Bronchial epithelial cell (primary cell): Measurements from ENCODE around the gene ARMCX4. TPM values are rescaled to one million over a fixed set of nuclear protein-coding genes. Genes with fewer than 3 reads are reported as not detected.
A peak's percentile ranks its signal among the peaks of the same experiment; 100 is the strongest.
"Not testable (repeated sequence)": the region's sequence is repeated elsewhere in the genome, so short reads cannot be mapped to it uniquely, and the experiment has no call there.

Source experiments
- DNase-seq: peaks from one replicate; pipeline ENCODE4 v3.0.0-alpha.2; 2010; ENCODE audit warnings: low read depth
- FAIRE-seq: peaks from 2 replicates; lab custom pipeline; 2011; peaks lifted over from hg19 to GRCh38; lab: Jason Lieb, UNC
- H3K27me3 ChIP-seq: 2 replicates; pipeline ENCODE4 v1.5.1; 2011; ENCODE audit warnings: low read length; ENCODE audit not compliant: control insufficient read depth, insufficient read depth
- H3K36me3 ChIP-seq: 2 replicates; pipeline ENCODE4 v1.5.1; 2011; ENCODE audit warnings: low read length; ENCODE audit not compliant: control insufficient read depth, insufficient read depth
- H3K4me3 ChIP-seq: 2 replicates; pipeline ENCODE4 v1.5.1; 2011; ENCODE audit warnings: mild to moderate bottlenecking, low read depth, low read length, control low read depth
- CTCF ChIP-seq: IDR thresholded peaks from 2 replicates; pipeline ENCODE4 v1.5.1; 2011; ENCODE audit warnings: mild to moderate bottlenecking, moderate library complexity, low read length, control low read depth, inconsistent platforms; ENCODE audit not compliant: insufficient read depth, severe bottlenecking
- total RNA-seq: library from RNA; depleted of rRNA; stranded (reverse); fragments of >200 nt; gene quantifications from 2 replicates; pipeline ENCODE4 v1.2.1, GENCODE V29; 2014

Gene ARMCX4
- total RNA-seq, 1 donor from 2014 or later, result 0.79 TPM

- FAIRE-seq, result peak; percentile 7
- no peak for TF ChIP-seq CTCF
Observed at GRCh38 chrX:101488796-101489195, 3.5 kb downstream of the ARMCX4 start.

GRCh38 chrX:101491943-101492342 is 6.7 kb downstream of the ARMCX4 start:
- Histone ChIP-seq H3K27me3 (no peaks in the 10 kb centered on the region), H3K36me3 (no peaks in the 10 kb centered on the region), H3K4me3 (no peak overlapping the region)
- DNase-seq (no peak), FAIRE-seq (no peak)
- no peak for TF ChIP-seq CTCF

More at GRCh38 chrX:101488796-101489195, 3.5 kb downstream of the ARMCX4 start:
- Histone ChIP-seq H3K27me3 (no peaks in the 10 kb centered on the region), H3K36me3 (no peaks in the 10 kb centered on the region), H3K4me3 (no peak overlapping the region)
- DNase-seq, result no peak

GRCh38 chrX:101493225-101493624 is 8.0 kb downstream of the ARMCX4 start:
- TF ChIP-seq CTCF, result no peak
- H3K27me3 ChIP-seq, result no peaks in the 10 kb centered on the region
- no peak for DNase-seq

GRCh38 chrX:101502929-101503328 is 17.7 kb downstream of the ARMCX4 start:
- not testable (repeated sequence) for H3K4me3 ChIP-seq, FAIRE-seq, H3K36me3 ChIP-seq, H3K27me3 ChIP-seq, DNase-seq

More at GRCh38 chrX:101493225-101493624, 8.0 kb downstream of the ARMCX4 start:
- no peaks in the 10 kb centered on the region for H3K36me3 ChIP-seq
- H3K4me3 ChIP-seq, result no peak overlapping the region
- FAIRE-seq, result no peak

GRCh38 chrX:101507372-101507771 is 22.1 kb downstream of the ARMCX4 start:
- FAIRE-seq (no peak), DNase-seq (peak; percentile 81)
- H3K36me3 ChIP-seq, result no peaks in the 10 kb centered on the region
- no peak overlapping the region for H3K4me3 ChIP-seq
- no peak for TF ChIP-seq CTCF
- no peaks in the 10 kb centered on the region for H3K27me3 ChIP-seq

- TF ChIP-seq CTCF, result no peak
- H3K36me3 ChIP-seq, result no peaks in the 10 kb centered on the region
- H3K4me3 ChIP-seq, result no peak overlapping the region
- no peaks in the 10 kb centered on the region for H3K27me3 ChIP-seq
- FAIRE-seq (no peak), DNase-seq (peak; percentile 76)
Observed at GRCh38 chrX:101507986-101508385, 22.7 kb downstream of the ARMCX4 start.
